H1 (cell line): ENCODE data around the gene LNX2. TPM values are rescaled to one million over a fixed set of nuclear protein-coding genes. Genes with fewer than 3 reads are reported as not detected.

Source experiments
- EZH2 ChIP-seq: fragments of 200-600 bp; sonication (generic); IDR thresholded peaks from 2 replicates; pipeline ENCODE4 v1.7.1; 2012; ENCODE audit warnings: low read depth, mild to moderate bottlenecking, moderate library complexity, low read length, inconsistent platforms; ENCODE audit not compliant: severe bottlenecking
- FOSL1 ChIP-seq: IDR thresholded peaks from 2 replicates; pipeline ENCODE4 v1.6.1; 2011; ENCODE audit warnings: mild to moderate bottlenecking, low read depth, low read length, moderate library complexity; ENCODE audit not compliant: insufficient read depth
- MAFK ChIP-seq: IDR thresholded peaks from 2 replicates; pipeline ENCODE4 v1.6.1; 2012; ENCODE audit warnings: low read depth, mild to moderate bottlenecking, improper control_type of control experiment, low read length
- TAF1 ChIP-seq: IDR thresholded peaks from 2 replicates; pipeline ENCODE4 v1.6.1; 2011; ENCODE audit warnings: mild to moderate bottlenecking, low read depth, low read length
- TCF12 ChIP-seq: IDR thresholded peaks from 2 replicates; pipeline ENCODE4 v1.6.1; 2011; ENCODE audit warnings: low read depth, mild to moderate bottlenecking, low read length
- polyA plus RNA-seq, 7 experiments: library from polyadenylated mRNA; depleted of rRNA in 3 of 7; stranded (reverse) in 5 of 7; unstranded in 2 of 7; fragments of >200 nt in 5 of 7; fragments of 200-250 nt in 2 of 7; gene quantifications; 1 replicate in 5 of 7; 2 replicates in 1 of 7; 4 replicates in 1 of 7; pipeline versions ENCODE4 v1.2.1 to v1.2.3, GENCODE V29; 2011 to 2013; ENCODE audit warnings: missing spikeins in 2 of 7, mixed read lengths in 2 of 7
- total RNA-seq: library from RNA; stranded (reverse); fragmentation: NEBNext Ultra II Directional; extraction: Animal tissue kit (Norgen Biotek cat#: 25700); gene quantifications from 2 replicates; pipeline ENCODE4 v1.2.1, GENCODE V29; 2021
- TF ChIP-seq, protein P1 (sequence below): fragments of 300-600 bp; sonication (generic); IDR thresholded peaks from 2 replicates; pipeline ENCODE4 v1.7.1; 2012; ENCODE audit warnings: low read length, moderate library complexity, mild to moderate bottlenecking, inconsistent platforms; ENCODE audit not compliant: insufficient replicate concordance

Gene LNX2
- total and polyA plus RNA-seq, 2 of the 8 experiments (the other 6 are each of a cell fraction or from before 2014, with no cell fraction given) = 6.4 to 13.9 TPM

GRCh38 chr13:27650312-27650711, 30.0 kb upstream of the LNX2 start (continued):
- TF ChIP-seq MAFK (no peak), TAF1 (no peak), FOSL1 (no peak), EZH2 (no peak), TCF12 (no peak)
- TF ChIP-seq, protein P1, sequence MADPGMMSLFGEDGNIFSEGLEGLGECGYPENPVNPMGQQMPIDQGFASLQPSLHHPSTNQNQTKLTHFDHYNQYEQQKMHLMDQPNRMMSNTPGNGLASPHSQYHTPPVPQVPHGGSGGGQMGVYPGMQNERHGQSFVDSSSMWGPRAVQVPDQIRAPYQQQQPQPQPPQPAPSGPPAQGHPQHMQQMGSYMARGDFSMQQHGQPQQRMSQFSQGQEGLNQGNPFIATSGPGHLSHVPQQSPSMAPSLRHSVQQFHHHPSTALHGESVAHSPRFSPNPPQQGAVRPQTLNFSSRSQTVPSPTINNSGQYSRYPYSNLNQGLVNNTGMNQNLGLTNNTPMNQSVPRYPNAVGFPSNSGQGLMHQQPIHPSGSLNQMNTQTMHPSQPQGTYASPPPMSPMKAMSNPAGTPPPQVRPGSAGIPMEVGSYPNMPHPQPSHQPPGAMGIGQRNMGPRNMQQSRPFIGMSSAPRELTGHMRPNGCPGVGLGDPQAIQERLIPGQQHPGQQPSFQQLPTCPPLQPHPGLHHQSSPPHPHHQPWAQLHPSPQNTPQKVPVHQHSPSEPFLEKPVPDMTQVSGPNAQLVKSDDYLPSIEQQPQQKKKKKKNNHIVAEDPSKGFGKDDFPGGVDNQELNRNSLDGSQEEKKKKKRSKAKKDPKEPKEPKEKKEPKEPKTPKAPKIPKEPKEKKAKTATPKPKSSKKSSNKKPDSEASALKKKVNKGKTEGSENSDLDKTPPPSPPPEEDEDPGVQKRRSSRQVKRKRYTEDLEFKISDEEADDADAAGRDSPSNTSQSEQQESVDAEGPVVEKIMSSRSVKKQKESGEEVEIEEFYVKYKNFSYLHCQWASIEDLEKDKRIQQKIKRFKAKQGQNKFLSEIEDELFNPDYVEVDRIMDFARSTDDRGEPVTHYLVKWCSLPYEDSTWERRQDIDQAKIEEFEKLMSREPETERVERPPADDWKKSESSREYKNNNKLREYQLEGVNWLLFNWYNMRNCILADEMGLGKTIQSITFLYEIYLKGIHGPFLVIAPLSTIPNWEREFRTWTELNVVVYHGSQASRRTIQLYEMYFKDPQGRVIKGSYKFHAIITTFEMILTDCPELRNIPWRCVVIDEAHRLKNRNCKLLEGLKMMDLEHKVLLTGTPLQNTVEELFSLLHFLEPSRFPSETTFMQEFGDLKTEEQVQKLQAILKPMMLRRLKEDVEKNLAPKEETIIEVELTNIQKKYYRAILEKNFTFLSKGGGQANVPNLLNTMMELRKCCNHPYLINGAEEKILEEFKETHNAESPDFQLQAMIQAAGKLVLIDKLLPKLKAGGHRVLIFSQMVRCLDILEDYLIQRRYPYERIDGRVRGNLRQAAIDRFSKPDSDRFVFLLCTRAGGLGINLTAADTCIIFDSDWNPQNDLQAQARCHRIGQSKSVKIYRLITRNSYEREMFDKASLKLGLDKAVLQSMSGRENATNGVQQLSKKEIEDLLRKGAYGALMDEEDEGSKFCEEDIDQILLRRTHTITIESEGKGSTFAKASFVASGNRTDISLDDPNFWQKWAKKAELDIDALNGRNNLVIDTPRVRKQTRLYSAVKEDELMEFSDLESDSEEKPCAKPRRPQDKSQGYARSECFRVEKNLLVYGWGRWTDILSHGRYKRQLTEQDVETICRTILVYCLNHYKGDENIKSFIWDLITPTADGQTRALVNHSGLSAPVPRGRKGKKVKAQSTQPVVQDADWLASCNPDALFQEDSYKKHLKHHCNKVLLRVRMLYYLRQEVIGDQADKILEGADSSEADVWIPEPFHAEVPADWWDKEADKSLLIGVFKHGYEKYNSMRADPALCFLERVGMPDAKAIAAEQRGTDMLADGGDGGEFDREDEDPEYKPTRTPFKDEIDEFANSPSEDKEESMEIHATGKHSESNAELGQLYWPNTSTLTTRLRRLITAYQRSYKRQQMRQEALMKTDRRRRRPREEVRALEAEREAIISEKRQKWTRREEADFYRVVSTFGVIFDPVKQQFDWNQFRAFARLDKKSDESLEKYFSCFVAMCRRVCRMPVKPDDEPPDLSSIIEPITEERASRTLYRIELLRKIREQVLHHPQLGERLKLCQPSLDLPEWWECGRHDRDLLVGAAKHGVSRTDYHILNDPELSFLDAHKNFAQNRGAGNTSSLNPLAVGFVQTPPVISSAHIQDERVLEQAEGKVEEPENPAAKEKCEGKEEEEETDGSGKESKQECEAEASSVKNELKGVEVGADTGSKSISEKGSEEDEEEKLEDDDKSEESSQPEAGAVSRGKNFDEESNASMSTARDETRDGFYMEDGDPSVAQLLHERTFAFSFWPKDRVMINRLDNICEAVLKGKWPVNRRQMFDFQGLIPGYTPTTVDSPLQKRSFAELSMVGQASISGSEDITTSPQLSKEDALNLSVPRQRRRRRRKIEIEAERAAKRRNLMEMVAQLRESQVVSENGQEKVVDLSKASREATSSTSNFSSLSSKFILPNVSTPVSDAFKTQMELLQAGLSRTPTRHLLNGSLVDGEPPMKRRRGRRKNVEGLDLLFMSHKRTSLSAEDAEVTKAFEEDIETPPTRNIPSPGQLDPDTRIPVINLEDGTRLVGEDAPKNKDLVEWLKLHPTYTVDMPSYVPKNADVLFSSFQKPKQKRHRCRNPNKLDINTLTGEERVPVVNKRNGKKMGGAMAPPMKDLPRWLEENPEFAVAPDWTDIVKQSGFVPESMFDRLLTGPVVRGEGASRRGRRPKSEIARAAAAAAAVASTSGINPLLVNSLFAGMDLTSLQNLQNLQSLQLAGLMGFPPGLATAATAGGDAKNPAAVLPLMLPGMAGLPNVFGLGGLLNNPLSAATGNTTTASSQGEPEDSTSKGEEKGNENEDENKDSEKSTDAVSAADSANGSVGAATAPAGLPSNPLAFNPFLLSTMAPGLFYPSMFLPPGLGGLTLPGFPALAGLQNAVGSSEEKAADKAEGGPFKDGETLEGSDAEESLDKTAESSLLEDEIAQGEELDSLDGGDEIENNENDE = no peak
